NCI-H524 (cell line): ENCODE measurements around the gene PRKCE.

Source experiments
- DNase-seq, 2 experiments: peaks; one replicate each; lab custom pipeline; 2025; lab: John Stamatoyannopoulos, UW

The PRKCE gene

DNA sequence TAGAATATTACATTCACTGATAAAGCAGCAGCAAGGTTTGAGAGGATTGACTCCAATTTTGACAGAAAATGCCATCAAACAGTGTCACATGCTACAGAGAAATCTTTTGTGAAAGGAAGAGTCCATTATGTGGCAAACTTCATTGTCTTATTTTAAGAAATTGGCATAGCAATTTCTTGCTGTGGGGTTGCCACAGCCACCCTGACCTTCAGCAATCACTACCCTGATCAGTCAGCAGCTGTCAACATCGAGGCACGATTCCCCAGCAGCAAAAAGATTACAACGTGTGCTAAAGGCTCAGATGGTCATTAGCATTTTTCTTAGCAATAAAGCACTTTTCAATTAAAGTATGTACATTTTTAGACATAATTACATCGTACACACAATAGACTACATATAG is 74.7 kb downstream of the PRKCE start:
- DNase-seq: no peak

DNA sequence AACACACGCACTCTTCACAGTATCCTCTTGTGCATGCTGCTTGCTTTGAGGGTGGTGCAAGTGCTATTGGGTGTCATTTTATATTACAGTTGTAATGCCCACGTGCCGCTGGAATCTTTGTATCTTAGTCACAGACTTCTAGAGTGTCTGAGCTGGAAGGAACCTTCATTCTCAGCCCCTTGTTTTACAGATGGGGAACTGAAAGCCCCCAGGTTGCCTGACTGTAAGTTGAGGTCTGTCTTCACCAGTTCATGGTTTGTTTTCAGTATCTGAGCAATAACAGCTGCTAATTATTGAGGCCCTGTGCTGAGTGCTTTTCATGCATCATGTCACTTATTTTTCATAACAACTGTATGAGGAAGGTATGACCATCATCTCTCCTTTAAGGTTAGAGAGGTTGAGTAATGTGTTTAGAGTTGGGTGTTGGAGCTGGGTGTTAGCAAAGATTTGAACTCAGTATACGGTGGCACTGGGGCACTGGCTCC is 77.0 kb downstream of the PRKCE start:
- no peak for DNase-seq

DNA sequence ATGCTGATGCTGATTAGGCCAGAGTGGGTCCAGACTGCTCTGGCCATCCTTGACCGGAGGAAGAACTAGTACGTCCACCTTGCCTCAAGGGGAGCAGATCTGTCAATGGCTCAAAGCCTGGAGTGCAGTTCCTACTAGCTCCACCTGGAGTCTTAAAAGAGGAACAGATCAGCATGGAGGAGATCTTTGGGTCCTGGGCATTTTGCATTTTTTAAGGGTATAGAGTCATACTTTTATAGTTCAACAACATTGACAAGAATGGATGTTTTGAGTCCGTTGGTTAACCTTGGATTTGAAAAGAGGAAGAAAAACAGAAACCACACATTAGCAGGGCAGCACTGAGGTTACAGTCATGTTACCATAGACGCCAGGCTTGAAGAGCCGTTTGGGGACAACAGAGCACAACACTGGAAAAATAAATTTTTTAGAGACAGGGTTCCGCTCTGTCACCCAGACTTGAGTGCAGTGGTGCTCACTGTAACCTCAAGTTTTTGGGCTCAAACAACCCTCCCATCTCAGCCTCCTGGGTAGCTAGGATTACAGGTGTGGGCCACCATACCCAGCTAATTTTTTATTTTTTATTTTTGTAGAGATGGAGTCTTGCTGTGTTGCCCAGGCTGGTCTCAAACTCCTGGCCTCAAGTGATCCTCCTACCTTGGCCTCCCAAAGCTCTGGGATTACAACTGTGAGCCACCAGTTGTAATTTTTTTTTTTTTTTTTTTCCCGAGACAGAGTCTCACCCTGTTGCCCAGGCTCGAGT is 78.5 kb downstream of the PRKCE start:
- no peak for DNase-seq

GRCh38 chr2:45731141-45731540 is 79.7 kb downstream of the PRKCE start:
- no peak for DNase-seq

- no peak for DNase-seq
These were observed 81.0 kb downstream of the PRKCE start for GRCh38 chr2:45732436-45732835.

DNA sequence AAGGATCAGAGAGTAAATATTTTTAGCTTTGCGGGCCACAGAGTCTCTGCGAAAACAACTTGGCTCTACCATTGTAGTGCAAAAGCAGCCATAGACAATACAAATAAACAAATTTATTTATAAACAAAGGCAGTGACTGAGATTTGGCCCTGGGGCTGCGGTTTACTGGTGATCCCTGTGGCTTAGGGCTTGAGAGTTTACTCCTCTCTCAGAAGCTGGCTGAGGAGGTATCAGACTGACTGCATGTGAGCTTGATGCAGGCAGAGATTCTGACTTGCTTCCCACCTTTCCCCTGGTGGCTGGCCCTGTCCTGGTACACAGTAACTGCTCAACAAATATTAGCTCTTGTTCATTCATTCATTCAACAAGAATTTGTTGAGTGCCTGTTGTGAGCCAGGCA is 81.5 kb downstream of the PRKCE start:
- no peak for DNase-seq

- no peak for DNase-seq
These were observed 82.9 kb downstream of the PRKCE start for GRCh38 chr2:45734336-45734735.

DNA sequence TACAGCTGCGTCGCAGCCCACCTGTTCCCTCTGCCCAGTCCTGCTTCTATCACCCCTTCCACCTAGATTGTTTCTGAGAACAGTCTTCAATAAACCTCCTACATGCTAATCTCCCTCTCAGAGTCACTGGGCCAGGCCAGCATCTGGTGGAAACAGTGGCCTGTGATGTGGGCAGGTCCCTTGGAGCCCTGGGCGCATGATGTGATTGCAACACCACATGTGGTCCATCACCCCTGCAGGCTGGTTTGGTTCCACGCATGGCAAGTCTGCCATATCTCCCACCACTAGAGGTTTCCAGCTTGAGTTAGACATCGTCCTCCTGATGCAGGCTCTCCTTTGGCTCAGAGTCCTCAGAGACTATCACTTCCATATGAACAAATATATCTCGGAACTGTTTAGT is 83.5 kb downstream of the PRKCE start:
- no peak for DNase-seq

- no peak for DNase-seq
These were observed 85.6 kb downstream of the PRKCE start for GRCh38 chr2:45736757-45737704.

DNA sequence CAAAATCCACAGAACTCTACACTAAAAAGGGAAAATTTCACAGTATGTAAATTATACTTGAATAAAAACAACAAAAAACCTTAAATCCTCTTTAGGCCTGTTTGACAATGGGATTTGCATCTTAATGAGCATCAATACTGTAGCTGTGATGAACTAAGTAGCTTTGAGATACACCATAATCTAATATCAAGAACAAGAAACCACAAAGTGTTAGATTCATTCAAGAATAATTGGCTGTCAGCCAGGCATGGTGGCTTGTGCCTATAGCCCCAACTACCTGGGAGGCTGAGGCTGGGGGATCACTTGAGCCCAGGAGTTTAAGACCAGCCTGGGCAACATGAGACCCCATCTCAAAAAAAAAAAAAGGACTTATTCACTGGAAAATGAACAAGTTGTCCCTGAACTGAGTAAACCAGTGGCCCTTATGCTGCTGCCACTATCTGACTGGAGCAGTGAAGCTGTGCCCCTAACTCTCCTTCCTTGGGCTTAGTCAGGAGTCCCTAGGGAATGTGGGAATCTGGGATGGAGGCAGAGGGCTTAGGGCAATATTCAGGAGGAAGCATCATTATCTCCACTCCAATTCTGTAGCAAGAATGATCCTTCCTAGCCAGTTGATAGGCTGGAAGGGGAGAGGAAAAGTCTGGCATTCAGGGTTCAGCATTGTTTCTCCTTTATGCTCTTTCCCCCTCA is 88.5 kb downstream of the PRKCE start:
- peak; percentile 65 to 87 for DNase-seq

GRCh38 chr2:45741161-45741850 is 89.8 kb downstream of the PRKCE start:
- DNase-seq: peak in 1 of 2 experiments; percentile 19

- no peak for DNase-seq
These were observed 92.3 kb downstream of the PRKCE start for GRCh38 chr2:45743531-45744396.

DNA sequence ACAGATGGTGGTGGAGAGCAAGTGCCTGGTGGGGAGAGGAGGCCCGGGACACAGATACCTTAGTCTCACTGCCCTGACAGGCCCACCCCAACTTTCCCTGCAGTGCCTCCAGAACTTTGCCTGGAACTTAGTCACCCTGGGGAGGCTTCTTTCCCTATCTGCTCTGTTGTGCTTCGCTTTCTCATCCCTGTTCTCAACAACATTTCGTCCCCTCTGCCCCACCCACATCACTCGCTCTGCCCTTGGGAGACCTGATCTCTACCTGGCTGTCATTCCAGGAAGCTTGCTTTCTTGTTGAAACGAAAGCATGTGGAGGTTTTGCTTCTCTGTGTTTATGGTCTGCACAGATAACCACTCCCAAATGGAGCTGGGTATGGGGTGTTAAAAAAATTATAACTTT is 93.8 kb downstream of the PRKCE start:
- peak; percentile 45 to 55 for DNase-seq

DNA sequence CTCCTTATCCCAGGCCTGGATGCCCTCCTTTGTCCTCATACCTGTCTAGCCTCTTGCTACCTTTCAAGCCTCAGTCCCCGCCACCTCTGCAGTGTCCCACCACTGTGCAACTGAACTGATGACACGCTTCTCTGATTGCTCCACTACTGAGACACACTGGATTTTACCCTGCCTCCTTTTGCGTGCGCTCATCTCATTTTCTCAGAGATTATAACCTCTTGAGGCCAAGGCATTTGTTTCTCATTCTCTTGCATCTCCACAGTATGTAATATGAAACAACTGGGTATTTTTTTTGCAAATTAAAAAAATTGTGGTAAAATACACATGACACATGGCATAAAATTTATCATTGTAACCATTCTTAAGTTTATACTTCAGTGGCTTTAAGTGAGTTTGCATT is 95.4 kb downstream of the PRKCE start:
- no peak for DNase-seq

DNA sequence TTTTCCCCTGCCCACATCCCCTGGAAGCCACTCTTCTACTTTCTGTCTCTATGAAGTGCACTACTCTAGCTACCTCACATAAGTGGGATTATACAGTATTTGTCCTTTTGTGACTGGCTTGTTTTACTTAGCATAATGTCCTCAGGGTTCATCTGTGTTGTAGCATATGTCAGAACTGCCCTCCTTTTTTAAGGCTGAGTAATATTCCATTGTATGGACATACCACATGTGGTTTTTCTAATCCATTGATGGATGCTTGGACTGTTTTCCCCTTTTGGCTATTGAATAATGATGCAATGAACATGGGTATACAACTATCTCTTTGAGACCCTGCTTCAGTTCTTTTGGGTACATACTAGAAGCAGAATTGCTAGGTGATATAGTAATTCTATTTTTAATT is 95.9 kb downstream of the PRKCE start:
- no peak for DNase-seq

DNA sequence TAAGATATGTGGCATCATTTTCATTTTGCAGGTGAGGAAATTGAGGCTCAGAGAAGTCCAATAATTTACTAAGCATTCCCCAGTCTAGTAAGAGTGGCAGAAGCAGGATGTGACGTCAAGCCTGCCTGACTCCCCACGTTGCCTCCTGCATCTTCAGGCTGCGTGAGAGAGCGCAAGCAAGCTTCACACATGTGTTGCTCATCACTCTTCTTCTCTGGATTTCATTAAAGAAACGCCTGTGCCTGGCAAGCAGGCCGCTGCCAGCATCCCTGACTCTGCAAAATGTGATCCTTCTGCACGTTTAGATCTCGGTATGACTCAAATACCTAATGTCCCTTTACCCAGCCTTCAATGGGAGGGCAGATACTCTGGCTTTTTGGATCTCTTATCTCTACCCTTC is 96.8 kb downstream of the PRKCE start:
- no peak for DNase-seq

- no peak for DNase-seq
These were observed 98.5 kb downstream of the PRKCE start for GRCh38 chr2:45750001-45750400.

DNA sequence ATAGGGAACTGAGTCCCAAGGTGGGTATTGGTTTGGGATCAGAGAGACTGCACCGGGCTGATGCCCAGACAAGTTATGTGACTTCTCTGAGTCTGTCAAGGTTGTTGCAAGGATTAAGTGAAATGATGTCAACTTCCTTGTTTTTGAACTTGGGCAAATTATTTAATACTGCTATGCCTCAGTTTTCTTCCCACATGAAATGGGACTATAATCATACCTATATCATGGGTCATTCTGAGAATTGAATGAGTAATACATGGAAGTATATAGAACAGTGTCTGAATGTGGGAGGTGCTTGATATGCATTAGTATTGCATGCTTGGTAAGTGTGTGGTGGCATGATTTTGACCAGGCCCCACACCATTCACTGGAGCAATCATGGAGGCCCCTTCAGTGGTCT is 99.0 kb downstream of the PRKCE start:
- no peak for DNase-seq

DNA sequence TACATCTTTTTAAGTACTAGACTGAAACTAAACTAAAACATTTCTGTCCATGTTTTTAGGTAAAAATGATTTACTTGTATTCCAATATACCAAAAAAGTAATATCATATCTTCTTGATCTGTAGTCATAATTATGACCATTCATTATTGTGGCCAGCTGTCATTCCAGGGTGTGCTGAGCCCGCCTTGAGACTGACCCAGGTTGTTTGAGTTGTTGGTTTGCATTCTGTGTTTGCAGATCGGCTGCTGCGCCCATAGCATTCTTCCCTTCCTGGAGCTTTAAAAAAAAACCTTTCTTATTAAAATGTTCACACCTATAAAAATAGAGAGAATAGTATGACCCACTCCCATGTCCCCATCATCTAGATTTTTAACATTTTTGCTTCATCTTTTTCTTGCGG is 101.9 kb downstream of the PRKCE start:
- no peak for DNase-seq

DNA sequence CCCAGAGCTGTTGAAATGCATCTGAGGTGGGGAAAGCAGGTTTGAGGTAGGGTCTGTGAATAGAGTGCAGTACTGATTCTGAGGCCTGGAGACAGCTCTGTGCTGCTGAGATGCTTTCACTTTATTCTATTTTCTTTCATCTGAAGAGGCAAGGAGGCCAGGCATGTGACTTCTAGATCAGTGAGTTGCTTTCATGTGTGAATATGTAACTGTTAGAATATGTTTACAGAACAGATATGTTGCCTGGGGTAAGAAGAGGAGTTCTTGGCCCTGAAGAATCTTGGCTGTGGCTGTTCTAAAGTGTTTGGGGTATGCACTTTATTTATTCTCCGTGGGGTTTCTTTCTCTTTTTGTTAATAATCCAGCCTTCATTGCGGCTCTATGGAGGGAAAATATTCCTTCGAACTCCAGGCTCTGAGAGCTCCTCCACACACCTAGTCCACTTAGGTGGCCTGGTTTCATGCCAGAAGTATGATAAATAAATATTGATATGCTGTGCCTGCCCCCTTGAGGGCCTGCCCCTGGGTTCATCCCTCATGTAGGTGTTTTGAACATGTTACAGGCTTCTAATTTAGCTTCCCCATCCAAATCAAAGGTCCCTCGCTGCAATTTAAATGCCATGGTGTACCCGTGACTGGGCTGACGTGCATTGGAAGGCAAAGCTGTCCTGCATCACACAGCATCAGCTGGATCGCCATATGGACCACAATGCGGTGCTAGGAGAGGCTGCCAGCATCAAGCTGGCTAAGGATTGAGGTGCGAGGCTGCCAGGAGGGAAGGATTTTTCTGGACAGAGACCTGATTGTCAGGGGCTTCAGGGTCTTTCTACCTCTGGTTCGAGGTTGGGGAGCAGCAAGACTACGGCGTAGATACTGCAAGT is 102.9 kb downstream of the PRKCE start:
- DNase-seq: peak; percentile 56 to 86
